ENCODE results near the gene LGALS3BP. TPM values are rescaled to one million over a fixed set of nuclear protein-coding genes. Genes with fewer than 3 reads are reported as not detected.

LGALS3BP gene
- total RNA-seq, 1 donor, result 457 TPM

DNA sequence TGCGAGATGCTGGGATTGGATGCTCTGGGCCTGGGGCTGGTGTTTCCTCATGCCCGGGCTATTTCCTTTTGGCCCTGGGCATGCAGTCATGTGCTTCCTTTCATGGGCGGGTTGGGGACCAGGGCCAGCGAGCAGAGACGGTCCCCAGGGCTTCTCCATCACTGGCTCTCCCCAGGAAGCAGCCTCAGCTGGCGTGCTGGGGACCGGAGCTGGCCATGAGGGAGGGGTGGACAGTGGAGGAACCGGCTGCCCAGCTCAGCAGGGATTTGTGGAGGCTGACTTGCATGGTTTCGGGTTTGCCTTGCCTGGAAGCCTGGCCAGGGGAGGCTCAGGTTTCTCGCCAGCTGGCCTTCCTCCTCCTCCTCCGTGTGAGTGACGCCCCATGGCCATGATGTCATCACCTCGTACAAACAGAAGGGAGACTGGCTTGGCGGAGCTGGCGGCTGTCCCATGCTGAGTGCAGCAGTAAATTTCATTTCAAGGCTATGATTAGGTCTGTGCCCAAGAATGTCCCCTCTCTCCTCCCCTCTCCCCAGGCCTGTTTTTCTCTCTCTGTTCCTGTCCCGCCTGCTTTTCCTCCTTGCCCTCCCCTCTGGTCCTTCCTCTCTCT lies 45.7 kb downstream of the LGALS3BP start:
- Histone ChIP-seq H3K4me1 (ENCODE audit: insufficient read depth, low read length) (peaks cover 44% of the 10 kb centered on the region), H2AFZ (ENCODE audit: low read length) (peak overlapping the region; percentile 48), H3K9me3 (ENCODE audit: low read depth, low read length) (no peaks in the 10 kb centered on the region), H3K27me3 (ENCODE audit: insufficient read depth, low read length) (no peaks in the 10 kb centered on the region), H3K36me3 (ENCODE audit: insufficient read depth, low read length) (no peaks in the 10 kb centered on the region), H3K4me3 (ENCODE audit: insufficient read depth, low read length) (peak overlapping the region; percentile 55), H3K27ac (ENCODE audit: low read depth, low read length) (peak overlapping the region; percentile 98), H4K20me1 (ENCODE audit: insufficient read depth, low read length) (no peaks in the 10 kb centered on the region), H3K4me2 (ENCODE audit: insufficient read depth, low read length) (peak overlapping the region; percentile 80), H3K79me2 (ENCODE audit: insufficient read depth, low read length) (no peaks in the 10 kb centered on the region)
- DNase-seq (ENCODE audit: insufficient read length, low spot score, missing footprints), result peak; percentile 98
- no peak for TF ChIP-seq CTCF (IDR thresholded peaks at IDR 0.05; ENCODE audit: extremely low read depth, low read depth, low read length)

DNA sequence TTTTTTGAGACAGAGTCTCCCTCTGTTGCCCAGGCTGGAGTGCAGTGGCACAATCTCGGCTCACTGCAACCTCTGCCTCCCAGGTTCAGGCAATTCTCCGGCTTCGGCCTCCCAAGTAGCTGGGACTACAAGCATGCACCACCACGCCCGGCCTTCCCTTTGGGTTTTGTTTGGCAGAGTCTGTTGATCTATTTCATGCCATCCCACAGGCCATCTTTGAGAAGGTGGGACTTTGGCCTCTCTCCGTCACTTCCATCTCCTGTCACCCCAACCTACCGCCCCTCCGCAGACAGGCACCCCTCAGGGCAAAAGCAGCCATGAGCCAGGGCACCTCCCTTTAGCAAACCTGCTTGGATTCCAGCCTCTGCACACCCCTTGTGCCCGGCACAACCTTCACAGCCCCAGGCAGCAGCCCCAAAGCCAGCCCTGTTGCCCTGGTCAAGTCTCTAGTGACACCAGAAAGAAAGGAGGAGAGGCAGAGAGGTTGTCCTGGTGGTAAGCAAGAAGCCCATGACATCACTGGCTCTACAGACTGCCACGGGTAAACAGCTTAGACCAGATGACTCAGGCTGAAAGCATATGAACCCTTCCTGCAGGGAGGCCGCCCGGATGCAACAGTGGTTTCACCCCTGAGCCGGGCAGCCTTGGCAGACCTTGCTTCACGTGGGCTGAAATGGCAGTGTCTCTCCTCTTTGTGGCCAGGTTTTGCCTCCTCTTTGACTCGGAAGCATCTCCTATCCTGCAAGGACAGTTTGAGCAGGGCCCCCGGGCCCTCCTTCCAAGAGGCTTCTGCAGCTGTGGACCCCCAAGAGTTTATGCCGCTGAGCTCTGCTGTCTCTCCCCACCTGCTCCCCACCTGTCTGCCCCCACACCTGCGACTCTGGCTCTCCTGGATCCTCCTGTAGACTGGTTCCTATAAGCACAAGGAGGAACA lies 46.4 kb downstream of the LGALS3BP start:
- no peaks in the 10 kb centered on the region for H3K79me2 ChIP-seq (ENCODE audit: insufficient read depth, low read length)
- H3K4me1 ChIP-seq (ENCODE audit: insufficient read depth, low read length), result peaks cover 44% of the 10 kb centered on the region
- H3K9me3 ChIP-seq (ENCODE audit: low read depth, low read length), result no peaks in the 10 kb centered on the region
- no peaks in the 10 kb centered on the region for H4K20me1 ChIP-seq (ENCODE audit: insufficient read depth, low read length)
- peak overlapping the region; percentile 55 for H3K4me3 ChIP-seq (ENCODE audit: insufficient read depth, low read length)
- H3K27ac ChIP-seq (ENCODE audit: low read depth, low read length), result peak overlapping the region; percentile 98
- DNase-seq (ENCODE audit: insufficient read length, low spot score, missing footprints), result peak; percentile 99
- no peaks in the 10 kb centered on the region for H3K36me3 ChIP-seq (ENCODE audit: insufficient read depth, low read length)
- no peak for TF ChIP-seq CTCF (IDR thresholded peaks at IDR 0.05; ENCODE audit: extremely low read depth, low read depth, low read length)
- no peaks in the 10 kb centered on the region for H3K27me3 ChIP-seq (ENCODE audit: insufficient read depth, low read length)
- H2AFZ ChIP-seq (ENCODE audit: low read length), result peak overlapping the region; percentile 48
- H3K4me2 ChIP-seq (ENCODE audit: insufficient read depth, low read length), result peak overlapping the region; percentile 80

DNA sequence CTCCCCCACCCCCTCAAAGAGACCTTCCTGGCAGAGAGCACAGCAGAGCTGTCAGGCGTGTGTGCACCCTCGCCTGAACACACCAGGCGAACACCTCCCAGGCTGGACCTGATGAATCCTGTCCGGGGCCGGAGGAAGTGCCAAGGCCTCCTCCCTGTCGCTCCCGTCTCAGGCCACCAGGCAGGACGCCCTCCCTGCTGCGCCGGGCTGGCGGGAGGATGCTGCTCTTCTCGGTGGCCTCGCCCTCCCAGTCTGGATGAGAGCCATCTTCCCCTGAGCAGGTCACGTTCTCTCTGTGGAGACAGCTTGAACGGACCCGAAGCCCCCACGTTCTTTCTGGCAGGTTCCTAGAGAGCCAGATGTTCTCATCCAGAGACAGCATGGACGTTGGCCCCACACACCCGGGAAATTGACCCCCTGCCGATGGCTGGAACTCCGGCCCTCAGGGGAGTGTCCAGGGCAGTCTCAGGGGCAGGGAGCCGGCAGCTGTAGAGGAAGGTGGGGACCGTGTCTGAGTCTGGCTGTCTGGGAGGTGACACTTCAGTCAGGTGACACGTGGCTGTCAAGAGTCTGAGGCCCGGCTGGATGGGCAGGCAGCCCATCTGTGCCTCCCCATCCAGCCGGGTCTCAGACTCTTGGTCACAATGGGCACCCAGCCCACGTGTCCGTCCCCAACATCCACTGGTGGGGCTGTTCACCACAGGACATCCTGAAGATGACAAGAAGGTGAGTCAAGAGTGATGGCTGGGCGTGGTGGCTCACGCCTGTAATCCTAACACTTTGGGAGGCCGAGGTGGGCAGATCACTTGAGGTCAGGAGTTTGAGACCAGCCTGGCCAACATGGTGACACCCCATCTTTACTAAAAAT lies 49.6 kb downstream of the LGALS3BP start:
- H3K4me1 ChIP-seq (ENCODE audit: insufficient read depth, low read length), result peaks cover 30% of the 10 kb centered on the region
- no peaks in the 10 kb centered on the region for H3K27me3 ChIP-seq (ENCODE audit: insufficient read depth, low read length)
- no peaks in the 10 kb centered on the region for H3K36me3 ChIP-seq (ENCODE audit: insufficient read depth, low read length)
- H3K9me3 ChIP-seq (ENCODE audit: low read depth, low read length), result no peaks in the 10 kb centered on the region
- no peaks in the 10 kb centered on the region for H3K79me2 ChIP-seq (ENCODE audit: insufficient read depth, low read length)
- no peak overlapping the region for H3K27ac ChIP-seq (ENCODE audit: low read depth, low read length)
- peak; percentile 71 for DNase-seq (ENCODE audit: insufficient read length, low spot score, missing footprints)
- TF ChIP-seq CTCF (IDR thresholded peaks at IDR 0.05; ENCODE audit: extremely low read depth, low read depth, low read length), result no peak
- H4K20me1 ChIP-seq (ENCODE audit: insufficient read depth, low read length), result no peaks in the 10 kb centered on the region
- H2AFZ ChIP-seq (ENCODE audit: low read length), result no peak overlapping the region
- no peak overlapping the region for H3K4me3 ChIP-seq (ENCODE audit: insufficient read depth, low read length)
- no peak overlapping the region for H3K4me2 ChIP-seq (ENCODE audit: insufficient read depth, low read length)
